Measurements from ENCODE around the gene GPR27. TPM values are rescaled to one million over a fixed set of nuclear protein-coding genes. Genes with fewer than 3 reads are reported as not detected.

The GPR27 gene
- total and polyA plus RNA-seq, 2 experiments from 2014 or later = 2.9 to 3.1 TPM

DNA sequence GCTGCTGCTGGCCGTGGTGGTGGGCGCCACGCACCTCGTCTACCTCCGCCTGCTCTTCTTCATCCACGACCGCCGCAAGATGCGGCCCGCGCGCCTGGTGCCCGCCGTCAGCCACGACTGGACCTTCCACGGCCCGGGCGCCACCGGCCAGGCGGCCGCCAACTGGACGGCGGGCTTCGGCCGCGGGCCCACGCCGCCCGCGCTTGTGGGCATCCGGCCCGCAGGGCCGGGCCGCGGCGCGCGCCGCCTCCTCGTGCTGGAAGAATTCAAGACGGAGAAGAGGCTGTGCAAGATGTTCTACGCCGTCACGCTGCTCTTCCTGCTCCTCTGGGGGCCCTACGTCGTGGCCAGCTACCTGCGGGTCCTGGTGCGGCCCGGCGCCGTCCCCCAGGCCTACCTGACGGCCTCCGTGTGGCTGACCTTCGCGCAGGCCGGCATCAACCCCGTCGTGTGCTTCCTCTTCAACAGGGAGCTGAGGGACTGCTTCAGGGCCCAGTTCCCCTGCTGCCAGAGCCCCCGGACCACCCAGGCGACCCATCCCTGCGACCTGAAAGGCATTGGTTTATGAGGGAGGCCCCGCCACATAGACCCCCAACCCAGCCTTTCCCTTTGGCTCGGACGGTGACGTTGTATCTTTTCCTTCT is 1.1 kb downstream of the GPR27 start:
- peaks cover 68% of the 10 kb centered on the region for H3K27me3 ChIP-seq

DNA sequence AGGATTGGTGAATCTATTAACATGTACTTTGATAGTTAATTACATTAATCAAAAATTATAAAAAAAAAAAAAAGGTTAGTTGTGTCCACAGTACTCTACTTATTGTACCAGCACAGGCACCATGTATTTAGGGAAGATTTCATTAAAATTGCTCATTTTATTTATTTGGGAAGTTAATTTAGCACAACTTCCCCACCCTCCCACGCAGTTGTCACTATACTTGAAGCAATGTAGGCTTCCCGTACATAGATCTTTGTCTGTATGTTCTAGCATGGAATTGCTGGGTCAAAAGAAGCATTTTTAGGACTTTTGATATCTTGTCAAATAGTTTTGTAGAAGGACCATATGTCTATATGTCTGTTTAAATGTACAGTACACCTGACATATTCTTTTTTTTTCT is 4.4 kb downstream of the GPR27 start:
- H3K36me3 ChIP-seq (replicated peaks; ENCODE audit: insufficient read depth, low read depth) = no peaks in the 10 kb centered on the region
- H3K9me2 ChIP-seq (replicated peaks; ENCODE audit: insufficient read depth) = no peaks in the 10 kb centered on the region
- H2AFZ ChIP-seq = no peak overlapping the region
- no peaks in the 10 kb centered on the region for H3K4me1 ChIP-seq (ENCODE audit: insufficient read depth)
- 94% methylated on average over 2 of the region's 2 CpGs for WGBS (ENCODE audit: low lambda C conversion rate, missing lambda C conversion rate)
- no peak overlapping the region for H3K27ac ChIP-seq
- H3K27me3 ChIP-seq = peaks cover 46% of the 10 kb centered on the region
- H3K79me2 ChIP-seq = no peaks in the 10 kb centered on the region
- DNase-seq (ENCODE audit: low spot score) = no peak
- TF ChIP-seq EZH2 (IDR thresholded peaks at IDR 0.05; ENCODE audit: borderline replicate concordance) (no peak), EZH2phosphoT487 (IDR thresholded peaks at IDR 0.05; ENCODE audit: low read depth, severe bottlenecking, unreplicated experiment) (no peak)
- TF ChIP-seq, protein P1, sequence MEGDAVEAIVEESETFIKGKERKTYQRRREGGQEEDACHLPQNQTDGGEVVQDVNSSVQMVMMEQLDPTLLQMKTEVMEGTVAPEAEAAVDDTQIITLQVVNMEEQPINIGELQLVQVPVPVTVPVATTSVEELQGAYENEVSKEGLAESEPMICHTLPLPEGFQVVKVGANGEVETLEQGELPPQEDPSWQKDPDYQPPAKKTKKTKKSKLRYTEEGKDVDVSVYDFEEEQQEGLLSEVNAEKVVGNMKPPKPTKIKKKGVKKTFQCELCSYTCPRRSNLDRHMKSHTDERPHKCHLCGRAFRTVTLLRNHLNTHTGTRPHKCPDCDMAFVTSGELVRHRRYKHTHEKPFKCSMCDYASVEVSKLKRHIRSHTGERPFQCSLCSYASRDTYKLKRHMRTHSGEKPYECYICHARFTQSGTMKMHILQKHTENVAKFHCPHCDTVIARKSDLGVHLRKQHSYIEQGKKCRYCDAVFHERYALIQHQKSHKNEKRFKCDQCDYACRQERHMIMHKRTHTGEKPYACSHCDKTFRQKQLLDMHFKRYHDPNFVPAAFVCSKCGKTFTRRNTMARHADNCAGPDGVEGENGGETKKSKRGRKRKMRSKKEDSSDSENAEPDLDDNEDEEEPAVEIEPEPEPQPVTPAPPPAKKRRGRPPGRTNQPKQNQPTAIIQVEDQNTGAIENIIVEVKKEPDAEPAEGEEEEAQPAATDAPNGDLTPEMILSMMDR (IDR thresholded peaks at IDR 0.05; ENCODE audit: poor library complexity) = no peak
- H3K4me3 ChIP-seq = no peak overlapping the region
- H3K9me3 ChIP-seq (ENCODE audit: low read depth) = no peaks in the 10 kb centered on the region
- H4K20me1 ChIP-seq (ENCODE audit: insufficient read depth, poor library complexity, severe bottlenecking) = no peaks in the 10 kb centered on the region
- no peak overlapping the region for H3K4me2 ChIP-seq

More for the DNA sequence above, 1.1 kb downstream of the GPR27 start:
- Histone ChIP-seq H3K4me3 (no peak overlapping the region), H3K27ac (no peak overlapping the region), H3K9me2 (replicated peaks; ENCODE audit: insufficient read depth) (no peaks in the 10 kb centered on the region), H4K20me1 (ENCODE audit: insufficient read depth, poor library complexity, severe bottlenecking) (no peaks in the 10 kb centered on the region), H3K4me1 (ENCODE audit: insufficient read depth) (no peaks in the 10 kb centered on the region), H2AFZ (no peak overlapping the region), H3K4me2 (peak overlapping the region; percentile 87), H3K9me3 (ENCODE audit: low read depth) (no peaks in the 10 kb centered on the region), H3K79me2 (no peaks in the 10 kb centered on the region), H3K36me3 (replicated peaks; ENCODE audit: insufficient read depth, low read depth) (no peaks in the 10 kb centered on the region)
- 42% methylated on average over 59 of the region's 65 CpGs for WGBS (ENCODE audit: low lambda C conversion rate, missing lambda C conversion rate)
- no peak for DNase-seq (ENCODE audit: low spot score)
- TF ChIP-seq EZH2 (IDR thresholded peaks at IDR 0.05; ENCODE audit: borderline replicate concordance) (peak; percentile 45), EZH2phosphoT487 (IDR thresholded peaks at IDR 0.05; ENCODE audit: low read depth, severe bottlenecking, unreplicated experiment) (no peak)

DNA sequence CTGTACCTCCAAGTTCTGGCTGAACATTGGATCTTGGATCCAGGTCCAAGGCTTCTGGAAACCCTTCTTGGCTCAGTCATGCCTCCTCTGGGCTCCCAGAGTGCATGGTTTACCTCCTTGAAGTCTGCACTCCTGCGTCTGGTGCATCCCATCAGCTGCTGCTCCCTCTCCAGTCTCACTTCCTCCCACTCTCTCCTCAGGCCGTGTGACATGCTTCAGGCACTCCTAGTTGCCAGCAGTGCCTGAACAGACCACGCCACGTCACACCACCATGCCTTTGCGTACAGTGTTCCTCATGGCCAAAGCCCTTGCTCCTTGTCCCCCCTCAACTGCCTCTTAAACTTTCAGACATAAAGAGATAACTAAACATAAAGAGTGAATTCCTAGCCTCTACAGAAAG is 5.7 kb downstream of the GPR27 start:
- no peaks in the 10 kb centered on the region for H3K79me2 ChIP-seq
- H3K27me3 ChIP-seq = peaks cover 44% of the 10 kb centered on the region
- H3K4me3 ChIP-seq = no peak overlapping the region
- no peak for TF ChIP-seq EZH2phosphoT487 (IDR thresholded peaks at IDR 0.05; ENCODE audit: low read depth, severe bottlenecking, unreplicated experiment)
- TF ChIP-seq, protein P1 (IDR thresholded peaks at IDR 0.05; ENCODE audit: poor library complexity) = no peak
- TF ChIP-seq EZH2 (IDR thresholded peaks at IDR 0.05; ENCODE audit: borderline replicate concordance) = no peak
- 76% methylated on average over 5 of the region's 5 CpGs for WGBS (ENCODE audit: low lambda C conversion rate, missing lambda C conversion rate)
- no peak overlapping the region for H3K27ac ChIP-seq
- H4K20me1 ChIP-seq (ENCODE audit: insufficient read depth, poor library complexity, severe bottlenecking) = no peaks in the 10 kb centered on the region
- no peak for DNase-seq (ENCODE audit: low spot score)
- H3K4me1 ChIP-seq (ENCODE audit: insufficient read depth) = no peaks in the 10 kb centered on the region
- no peaks in the 10 kb centered on the region for H3K36me3 ChIP-seq (replicated peaks; ENCODE audit: insufficient read depth, low read depth)
- no peaks in the 10 kb centered on the region for H3K9me2 ChIP-seq (replicated peaks; ENCODE audit: insufficient read depth)
- H2AFZ ChIP-seq = no peak overlapping the region
- no peak overlapping the region for H3K4me2 ChIP-seq
- H3K9me3 ChIP-seq (ENCODE audit: low read depth) = no peaks in the 10 kb centered on the region

DNA sequence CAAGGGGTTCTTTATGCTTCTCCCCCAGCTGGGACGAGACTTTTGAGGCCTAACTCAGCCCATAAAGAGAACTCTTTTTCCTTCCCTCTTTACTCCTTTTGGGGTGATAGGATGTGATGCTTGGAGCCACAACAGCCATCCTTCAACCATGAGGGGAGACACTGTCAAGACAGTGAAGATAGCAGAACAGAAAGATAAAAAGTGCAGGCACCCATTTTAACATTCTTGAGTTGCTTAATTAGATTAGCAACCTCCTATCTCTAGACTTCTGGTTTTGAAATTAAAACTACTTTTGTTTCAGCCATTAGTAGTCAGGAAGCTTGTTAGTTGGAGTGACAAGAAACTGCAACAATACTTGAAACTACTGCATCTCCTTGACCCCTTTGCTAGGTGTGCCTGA is 6.5 kb downstream of the GPR27 start:
- no peaks in the 10 kb centered on the region for H3K4me1 ChIP-seq (ENCODE audit: insufficient read depth)
- no peaks in the 10 kb centered on the region for H3K9me3 ChIP-seq (ENCODE audit: low read depth)
- H3K27me3 ChIP-seq = peaks cover 39% of the 10 kb centered on the region
- H4K20me1 ChIP-seq (ENCODE audit: insufficient read depth, poor library complexity, severe bottlenecking) = no peaks in the 10 kb centered on the region
- H3K4me3 ChIP-seq = no peak overlapping the region
- WGBS (ENCODE audit: low lambda C conversion rate, missing lambda C conversion rate) = 87% methylated on average over 1 of the region's 1 CpG
- no peak overlapping the region for H3K4me2 ChIP-seq
- no peaks in the 10 kb centered on the region for H3K36me3 ChIP-seq (replicated peaks; ENCODE audit: insufficient read depth, low read depth)
- DNase-seq (ENCODE audit: low spot score) = no peak
- no peaks in the 10 kb centered on the region for H3K79me2 ChIP-seq
- H2AFZ ChIP-seq = no peak overlapping the region
- H3K27ac ChIP-seq = no peak overlapping the region
- no peaks in the 10 kb centered on the region for H3K9me2 ChIP-seq (replicated peaks; ENCODE audit: insufficient read depth)
- TF ChIP-seq EZH2phosphoT487 (IDR thresholded peaks at IDR 0.05; ENCODE audit: low read depth, severe bottlenecking, unreplicated experiment) (no peak), EZH2 (IDR thresholded peaks at IDR 0.05; ENCODE audit: borderline replicate concordance) (no peak)
- TF ChIP-seq, protein P1 (IDR thresholded peaks at IDR 0.05; ENCODE audit: poor library complexity) = no peak

Data from hepatocyte (in vitro differentiated cells).